SK-N-SH (cell line): ENCODE results near the gene KIF6. TPM values are rescaled to one million over a fixed set of nuclear protein-coding genes. Genes with fewer than 3 reads are reported as not detected.

Source experiments
- CTCF ChIA-PET: fragments of 300-600, 350-600 bp; formaldehyde crosslinking; extraction: SDS; loops from one replicate; lab custom pipeline; 2021; lab: Yijun Ruan, JAX
- POLR2A ChIA-PET: fragments of 350-600 bp; sonication (Branson Sonifier 250); formaldehyde crosslinking; extraction: SDS; loops from one replicate; lab custom pipeline; 2020; ENCODE audit warnings: antibody characterized with exemption, inconsistent platforms; lab: Yijun Ruan, JAX
- DNase-seq: peaks from one replicate; pipeline ENCODE4 v3.0.0; 2012
- H2AFZ ChIP-seq: fragments of 200-600 bp; sonication (generic); 2 replicates; pipeline ENCODE4 v1.8.1; 2016; ENCODE audit warnings: antibody characterized with exemption, mild to moderate bottlenecking, low read depth
- H3F3A ChIP-seq: fragments of 200-600 bp; sonication (generic); replicated peaks from 2 replicates; pipeline ENCODE3; 2016; ENCODE audit warnings: antibody characterized with exemption, mild to moderate bottlenecking; ENCODE audit not compliant: insufficient read depth
- H3K27ac ChIP-seq, 2 experiments: fragments of 200-500 bp in 1 of 2; fragments of 200-600 bp in 1 of 2; sonication (Bioruptor generic) in 1 of 2; sonication (generic), shearing (Covaris generic) in 1 of 2; 2 replicates each; pipeline versions ENCODE4 v1.5.1 to v1.6.1; 2014 to 2016; ENCODE audit warnings: low read depth in 2 of 2, inconsistent platforms in 1 of 2, low read length in 1 of 2, mild to moderate bottlenecking in 1 of 2, mixed read lengths in 1 of 2
- H3K27me3 ChIP-seq: fragments of 200-600 bp; sonication (generic), shearing (Covaris generic); 2 replicates; pipeline ENCODE4 v1.6.1; 2016; ENCODE audit warnings: mixed run types; ENCODE audit not compliant: insufficient read depth
- H3K36me3 ChIP-seq, 2 experiments: fragments of 200-500 bp in 1 of 2; fragments of 200-600 bp in 1 of 2; sonication (Bioruptor generic) in 1 of 2; sonication (generic) in 1 of 2; replicated peaks in 1 of 2; 2 replicates each; pipeline versions ENCODE3 to v1.5.1; 2014 to 2016; ENCODE audit warnings: low read length in 1 of 2, mild to moderate bottlenecking in 1 of 2; ENCODE audit not compliant: insufficient read depth in 2 of 2, control insufficient read depth in 1 of 2
- H3K4me1 ChIP-seq, 2 experiments: fragments of 200-500 bp in 1 of 2; fragments of 200-600 bp in 1 of 2; sonication (Bioruptor generic) in 1 of 2; sonication (generic), shearing (Covaris generic) in 1 of 2; 2 replicates each; pipeline versions ENCODE4 v1.5.1 to v1.6.1; 2014 to 2016; ENCODE audit warnings: low read depth in 1 of 2, low read length in 1 of 2, mixed run types in 1 of 2; ENCODE audit not compliant: insufficient read depth in 2 of 2, control insufficient read depth in 1 of 2
- H3K4me2 ChIP-seq: fragments of 200-600 bp; sonication (generic), shearing (Covaris generic); 2 replicates; pipeline ENCODE4 v1.6.1; 2017; ENCODE audit warnings: mixed run types
- H3K4me3 ChIP-seq, 2 experiments: fragments of 200-500 bp in 1 of 2; fragments of 200-600 bp in 1 of 2; sonication (Bioruptor generic) in 1 of 2; sonication (generic), shearing (Covaris generic) in 1 of 2; 2 replicates each; pipeline versions ENCODE4 v1.5.1 to v1.8.1; 2014 to 2016; ENCODE audit warnings: low read depth in 2 of 2, inconsistent platforms in 1 of 2, low read length in 1 of 2, mild to moderate bottlenecking in 1 of 2, mixed read lengths in 1 of 2, moderate library complexity in 1 of 2
- H3K79me2 ChIP-seq: fragments of 200-600 bp; sonication (generic); 2 replicates; pipeline ENCODE4 v1.8.1; 2017; ENCODE audit warnings: mild to moderate bottlenecking; ENCODE audit not compliant: insufficient read depth
- H3K9ac ChIP-seq: fragments of 200-600 bp; sonication (generic); 2 replicates; pipeline ENCODE4 v1.6.1; 2017; ENCODE audit warnings: mixed run types
- H3K9me2 ChIP-seq: fragments of 200-600 bp; sonication (generic); 2 replicates; pipeline ENCODE4 v1.6.1; 2017; ENCODE audit warnings: mixed run types
- H3K9me3 ChIP-seq: fragments of 200-600 bp; sonication (generic); 2 replicates; pipeline ENCODE4 v1.6.1; 2017; ENCODE audit warnings: mixed run types, mild to moderate bottlenecking, moderate library complexity
- H4K20me1 ChIP-seq: fragments of 200-600 bp; sonication (generic); 2 replicates; pipeline ENCODE4 v1.6.1; 2017; ENCODE audit warnings: mild to moderate bottlenecking, mixed run types; ENCODE audit not compliant: insufficient read depth
- ELF1 ChIP-seq: IDR thresholded peaks from 2 replicates; pipeline ENCODE4 v1.4.0; 2012
- EP300 ChIP-seq, 2 experiments: IDR thresholded peaks; 2 replicates each; pipeline versions ENCODE4 v1.4.0 to v1.6.1; 2012; ENCODE audit warnings: borderline replicate concordance in 1 of 2, low read depth in 1 of 2, low read length in 1 of 2
- EZH2phosphoT487 ChIP-seq: fragments of 200-600 bp; sonication (generic); IDR thresholded peaks from 2 replicates; pipeline ENCODE4 v1.6.1; 2017; ENCODE audit warnings: low read depth, mixed run types, mild to moderate bottlenecking, antibody characterized with exemption, moderate library complexity, borderline replicate concordance
- FOSL2 ChIP-seq: IDR thresholded peaks from 2 replicates; pipeline ENCODE4 v1.4.0; 2012; ENCODE audit warnings: low read depth, mild to moderate bottlenecking, moderate library complexity, borderline replicate concordance
- FOXJ3 ChIP-seq: sonication (generic); formaldehyde crosslinking; IDR thresholded peaks from 2 replicates; pipeline ENCODE4 v1.5.1; 2020; ENCODE audit warnings: mild to moderate bottlenecking, missing genetic modification reagents
- MXI1 ChIP-seq: IDR thresholded peaks from 2 replicates; pipeline ENCODE4 v1.6.1; 2012; ENCODE audit warnings: mild to moderate bottlenecking, low read depth, low read length, improper control_type of control experiment
- NFIC ChIP-seq: IDR thresholded peaks from 2 replicates; pipeline ENCODE4 v1.4.0; 2012; ENCODE audit warnings: borderline replicate concordance
- PBX3 ChIP-seq: IDR thresholded peaks from 2 replicates; pipeline ENCODE4; 2012
- RCOR1 ChIP-seq: fragments of 150-350 bp; IDR thresholded peaks from 2 replicates; pipeline ENCODE4 v1.6.1; 2017; ENCODE audit warnings: antibody characterized with exemption, low read length
- REST ChIP-seq: IDR thresholded peaks from 2 replicates; pipeline ENCODE4 v1.6.1; 2012; ENCODE audit warnings: mild to moderate bottlenecking, low read depth, low read length, moderate library complexity
- RFX5 ChIP-seq: IDR thresholded peaks from 2 replicates; pipeline ENCODE4 v1.6.1; 2012; ENCODE audit warnings: mild to moderate bottlenecking, improper control_type of control experiment, low read length
- SMC3 ChIP-seq: IDR thresholded peaks from 2 replicates; pipeline ENCODE4 v1.6.1; 2012; ENCODE audit warnings: low read depth, low read length, improper control_type of control experiment
- TCF12 ChIP-seq: IDR thresholded peaks from 2 replicates; pipeline ENCODE4 v1.4.0; 2012
- USF2 ChIP-seq: fragments of 150-350 bp; IDR thresholded peaks from 2 replicates; pipeline ENCODE4 v1.6.1; 2017; ENCODE audit warnings: antibody characterized with exemption, low read length, low read depth, borderline replicate concordance
- WGBS: methylation state at CpG from one replicate; pipeline ENCODE4 v1.1.6; 2017; ENCODE audit warnings: low lambda C conversion rate; 5-methylcytosine and 5-hydroxymethylcytosine counted together
- polyA plus RNA-seq, 3 experiments: library from polyadenylated mRNA; depleted of rRNA; stranded (reverse); fragments of >200 nt; gene quantifications; 2 replicates each; pipeline ENCODE4 v1.2.3, GENCODE V29; 2012

KIF6 gene
- polyA plus RNA-seq, 1 of the 3 experiments (the other 2 are of a cell fraction) = 0.13 TPM

- 40% methylated on average over 4 of the region's 4 CpGs for WGBS
- Histone ChIP-seq H3K4me1 (peaks cover 0 to 7% of the 10 kb centered on the region in 2 experiments; a peak in 1 of 4 replicates), H3K36me3 (no peaks in the 10 kb centered on the region), H3K27ac (no peak overlapping the region), H3K4me3 (no peak overlapping the region), H4K20me1 (no peaks in the 10 kb centered on the region), H3K27me3 (no peaks in the 10 kb centered on the region), H3K9me2 (no peaks in the 10 kb centered on the region), H3K79me2 (no peaks in the 10 kb centered on the region), H3K4me2 (no peak overlapping the region), H2AFZ (no peak overlapping the region), H3F3A (no peaks in the 10 kb centered on the region), H3K9ac (no peak overlapping the region), H3K9me3 (no peaks in the 10 kb centered on the region)
- POLR2A ChIA-PET = no interaction called here
- no peak for DNase-seq
- TF ChIP-seq ELF1 = no peak
- no peak for TF ChIP-seq USF2
- TF ChIP-seq MXI1 = no peak
- TF ChIP-seq PBX3 = no peak
- no peak for TF ChIP-seq RFX5
- no peak for TF ChIP-seq SMC3
- no peak for TF ChIP-seq RCOR1
- TF ChIP-seq FOSL2 = no peak
- no peak for TF ChIP-seq REST
- no peak for TF ChIP-seq NFIC
- no peak for TF ChIP-seq FOXJ3
- TF ChIP-seq EP300 (IDR thresholded peaks at IDR 0.05; ENCODE audit: borderline replicate concordance in 1 of 2, low read depth in 1 of 2, low read length in 1 of 2) = no peak
- TF ChIP-seq TCF12 = no peak
- TF ChIP-seq EZH2phosphoT487 = no peak
- CTCF ChIA-PET = interaction anchor here (1.0 kb wide), 1 partner anchor 210 kb away, joined by 3 read pairs; no protein-coding TSS in a partner anchor
Measured at GRCh38 chr6:39587080-39587479, 138.1 kb downstream of the KIF6 start.
